ENCODE measurements around the gene TRIAP1. TPM values are rescaled to one million over a fixed set of nuclear protein-coding genes. Genes with fewer than 3 reads are reported as not detected.

Gene TRIAP1
- total and polyA plus RNA-seq, 2 experiments from 2014 or later = 43.8 to 53.9 TPM

GRCh38 chr12:120421701-120422100, 24.5 kb downstream of the TRIAP1 start:
- Histone ChIP-seq H3K9me2 (replicated peaks; ENCODE audit: insufficient read depth) (no peaks in the 10 kb centered on the region), H3K4me2 (no peak overlapping the region), H3K4me3 (no peak overlapping the region), H3K79me2 (no peaks in the 10 kb centered on the region), H3K36me3 (replicated peaks; ENCODE audit: insufficient read depth, low read depth) (no peaks in the 10 kb centered on the region), H3K9me3 (ENCODE audit: low read depth) (no peaks in the 10 kb centered on the region), H3K27ac (no peak overlapping the region), H3K27me3 (no peaks in the 10 kb centered on the region), H2AFZ (no peak overlapping the region), H3K4me1 (ENCODE audit: insufficient read depth) (no peaks in the 10 kb centered on the region), H4K20me1 (ENCODE audit: insufficient read depth, poor library complexity, severe bottlenecking) (no peaks in the 10 kb centered on the region)
- no peak for TF ChIP-seq EZH2 (IDR thresholded peaks at IDR 0.05; ENCODE audit: borderline replicate concordance)
- TF ChIP-seq, protein P1, sequence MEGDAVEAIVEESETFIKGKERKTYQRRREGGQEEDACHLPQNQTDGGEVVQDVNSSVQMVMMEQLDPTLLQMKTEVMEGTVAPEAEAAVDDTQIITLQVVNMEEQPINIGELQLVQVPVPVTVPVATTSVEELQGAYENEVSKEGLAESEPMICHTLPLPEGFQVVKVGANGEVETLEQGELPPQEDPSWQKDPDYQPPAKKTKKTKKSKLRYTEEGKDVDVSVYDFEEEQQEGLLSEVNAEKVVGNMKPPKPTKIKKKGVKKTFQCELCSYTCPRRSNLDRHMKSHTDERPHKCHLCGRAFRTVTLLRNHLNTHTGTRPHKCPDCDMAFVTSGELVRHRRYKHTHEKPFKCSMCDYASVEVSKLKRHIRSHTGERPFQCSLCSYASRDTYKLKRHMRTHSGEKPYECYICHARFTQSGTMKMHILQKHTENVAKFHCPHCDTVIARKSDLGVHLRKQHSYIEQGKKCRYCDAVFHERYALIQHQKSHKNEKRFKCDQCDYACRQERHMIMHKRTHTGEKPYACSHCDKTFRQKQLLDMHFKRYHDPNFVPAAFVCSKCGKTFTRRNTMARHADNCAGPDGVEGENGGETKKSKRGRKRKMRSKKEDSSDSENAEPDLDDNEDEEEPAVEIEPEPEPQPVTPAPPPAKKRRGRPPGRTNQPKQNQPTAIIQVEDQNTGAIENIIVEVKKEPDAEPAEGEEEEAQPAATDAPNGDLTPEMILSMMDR (IDR thresholded peaks at IDR 0.05; ENCODE audit: poor library complexity) = no peak
- no peak for TF ChIP-seq EZH2phosphoT487 (IDR thresholded peaks at IDR 0.05; ENCODE audit: low read depth, severe bottlenecking, unreplicated experiment)
- no peak for DNase-seq (ENCODE audit: low spot score)
- WGBS (ENCODE audit: low lambda C conversion rate, missing lambda C conversion rate) = 78% methylated on average over 4 of the region's 4 CpGs

DNA sequence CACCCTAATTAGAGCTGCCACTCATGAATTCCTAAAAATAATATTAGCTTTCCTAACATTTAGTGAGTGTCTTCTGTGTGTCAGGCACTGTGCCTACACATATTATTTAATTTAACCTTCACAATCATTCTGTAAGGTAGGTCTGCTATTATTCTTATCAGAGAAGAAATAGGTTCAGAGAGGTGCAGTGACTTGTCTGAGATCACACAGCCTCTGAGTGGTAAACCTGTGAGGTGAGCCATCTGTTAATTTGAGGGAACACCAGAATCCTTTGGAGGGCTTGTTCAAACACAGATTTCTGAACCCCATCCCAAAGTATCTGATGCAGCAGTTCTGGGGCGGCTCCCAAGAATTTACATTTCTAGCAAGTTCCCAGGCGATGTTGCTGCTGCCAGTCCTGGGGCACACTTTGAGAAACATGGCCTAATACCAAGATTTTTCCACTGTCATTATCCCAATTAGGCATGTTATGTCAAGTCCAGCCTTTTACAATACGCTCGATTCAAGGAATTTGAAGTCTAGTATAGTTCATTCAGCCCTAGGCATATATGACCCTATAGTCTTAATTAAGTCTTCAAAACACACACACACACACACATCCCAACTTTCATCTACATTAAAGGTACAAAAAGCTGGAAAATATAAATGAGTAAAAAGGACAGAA, 28.1 kb downstream of the TRIAP1 start:
- WGBS (ENCODE audit: low lambda C conversion rate, missing lambda C conversion rate) = 90% methylated on average over 4 of the region's 4 CpGs
- H3K4me2 ChIP-seq = no peak overlapping the region
- no peaks in the 10 kb centered on the region for H3K27me3 ChIP-seq
- no peaks in the 10 kb centered on the region for H3K79me2 ChIP-seq
- no peak overlapping the region for H3K27ac ChIP-seq
- H3K4me1 ChIP-seq (ENCODE audit: insufficient read depth) = peaks cover 6% of the 10 kb centered on the region
- no peak for TF ChIP-seq EZH2 (IDR thresholded peaks at IDR 0.05; ENCODE audit: borderline replicate concordance)
- no peak for TF ChIP-seq EZH2phosphoT487 (IDR thresholded peaks at IDR 0.05; ENCODE audit: low read depth, severe bottlenecking, unreplicated experiment)
- TF ChIP-seq, protein P1 (IDR thresholded peaks at IDR 0.05; ENCODE audit: poor library complexity) = no peak
- H3K4me3 ChIP-seq = no peak overlapping the region
- no peaks in the 10 kb centered on the region for H3K9me3 ChIP-seq (ENCODE audit: low read depth)
- H2AFZ ChIP-seq = no peak overlapping the region
- H3K36me3 ChIP-seq (replicated peaks; ENCODE audit: insufficient read depth, low read depth) = no peaks in the 10 kb centered on the region
- H4K20me1 ChIP-seq (ENCODE audit: insufficient read depth, poor library complexity, severe bottlenecking) = no peaks in the 10 kb centered on the region
- no peaks in the 10 kb centered on the region for H3K9me2 ChIP-seq (replicated peaks; ENCODE audit: insufficient read depth)
- no peak for DNase-seq (ENCODE audit: low spot score)

DNA sequence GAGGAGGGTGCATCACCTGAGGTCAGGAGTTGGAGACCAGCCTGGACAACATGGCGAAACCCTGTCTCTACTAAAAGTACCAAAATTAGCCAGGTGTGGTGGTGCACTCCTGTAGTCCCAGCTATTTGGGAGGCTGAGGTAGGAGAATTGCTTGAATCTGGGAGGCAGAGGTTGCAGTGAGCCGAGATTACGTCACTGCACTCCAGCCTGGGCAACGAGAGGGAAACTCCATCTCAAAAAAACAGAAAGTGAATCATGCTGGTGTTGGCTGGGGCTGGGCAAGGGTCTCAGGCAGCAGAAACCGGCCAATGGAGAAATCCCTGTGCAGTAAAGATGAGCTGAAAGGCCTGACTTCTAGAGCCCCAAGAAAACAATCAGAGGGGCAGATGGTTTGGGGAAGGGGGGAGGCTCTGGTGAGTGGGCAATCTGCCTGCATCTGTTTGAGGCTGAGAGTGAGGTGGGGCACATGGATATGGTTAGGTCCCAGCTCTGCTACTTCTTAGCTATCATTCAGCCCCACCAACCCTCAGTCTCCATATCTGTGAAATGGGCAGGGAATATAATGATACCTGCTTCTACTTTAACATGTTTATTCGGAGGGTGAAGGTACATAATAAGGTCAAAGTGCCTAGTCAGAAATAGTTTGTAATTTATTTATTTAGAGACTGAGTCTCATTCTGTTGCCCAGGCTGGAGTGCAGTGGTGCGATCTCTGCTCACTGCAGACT, 29.5 kb downstream of the TRIAP1 start:
- H3K36me3 ChIP-seq (replicated peaks; ENCODE audit: insufficient read depth, low read depth) = no peaks in the 10 kb centered on the region
- TF ChIP-seq EZH2 (IDR thresholded peaks at IDR 0.05; ENCODE audit: borderline replicate concordance) (no peak), EZH2phosphoT487 (IDR thresholded peaks at IDR 0.05; ENCODE audit: low read depth, severe bottlenecking, unreplicated experiment) (no peak)
- TF ChIP-seq, protein P1 (IDR thresholded peaks at IDR 0.05; ENCODE audit: poor library complexity) = no peak
- DNase-seq (ENCODE audit: low spot score) = no peak
- 87% methylated on average over 7 of the region's 7 CpGs for WGBS (ENCODE audit: low lambda C conversion rate, missing lambda C conversion rate)
- no peaks in the 10 kb centered on the region for H4K20me1 ChIP-seq (ENCODE audit: insufficient read depth, poor library complexity, severe bottlenecking)
- H3K27me3 ChIP-seq = no peaks in the 10 kb centered on the region
- no peak overlapping the region for H3K4me2 ChIP-seq
- H3K27ac ChIP-seq = no peak overlapping the region
- no peak overlapping the region for H2AFZ ChIP-seq
- no peaks in the 10 kb centered on the region for H3K79me2 ChIP-seq
- H3K4me1 ChIP-seq (ENCODE audit: insufficient read depth) = peaks cover 6% of the 10 kb centered on the region
- no peaks in the 10 kb centered on the region for H3K9me3 ChIP-seq (ENCODE audit: low read depth)
- no peaks in the 10 kb centered on the region for H3K9me2 ChIP-seq (replicated peaks; ENCODE audit: insufficient read depth)
- no peak overlapping the region for H3K4me3 ChIP-seq
